ENCODE data around the gene TTC36. TPM values are rescaled to one million over a fixed set of nuclear protein-coding genes. Genes with fewer than 3 reads are reported as not detected.

The TTC36 gene
- total and polyA plus RNA-seq, 2 of the 13 experiments (the other 11 are each of a cell fraction or from before 2014, with no cell fraction given), result 0.13 to 0.40 TPM

- TF ChIP-seq KLF13 (CRISPR knock-in tag; IDR thresholded peaks at IDR 0.05) (0 out of 2 replicates have a peak, but pooled peaks have one; percentile 54), ZNF776 (CRISPR knock-in tag; IDR thresholded peaks at IDR 0.05) (peak; percentile 53; the same call in 1 of the 2 replicates), NCOA1 (CRISPR knock-in tag; IDR thresholded peaks at IDR 0.05) (0 out of 2 replicates have a peak, but pooled peaks have one; percentile 82), ZNF282 (IDR thresholded peaks at IDR 0.05; ENCODE audit: partially characterized antibody) (no peak), CHD4 (IDR thresholded peaks at IDR 0.05; ENCODE audit: borderline replicate concordance, low read length) (no peak), ZNF883 (CRISPR knock-in tag; IDR thresholded peaks at IDR 0.05; ENCODE audit: not compliant biosample characterization) (peak; percentile 84), TMF1 (CRISPR knock-in tag; IDR thresholded peaks at IDR 0.05; ENCODE audit: low read depth) (no peak), ZNF703 (CRISPR knock-in tag; IDR thresholded peaks at IDR 0.05; ENCODE audit: borderline replicate concordance) (0 out of 2 replicates have a peak, but pooled peaks have one; percentile 43), ISL2 (CRISPR knock-in tag; IDR thresholded peaks at IDR 0.05) (0 out of 2 replicates have a peak, but pooled peaks have one; percentile 50), ZNF564 (CRISPR knock-in tag; IDR thresholded peaks at IDR 0.05) (0 out of 2 replicates have a peak, but pooled peaks have one; percentile 46), ATF7 (IDR thresholded peaks at IDR 0.05) (no peak), ATF7 (CRISPR knock-in tag; IDR thresholded peaks at IDR 0.05) (no peak), YEATS4 (CRISPR knock-in tag; IDR thresholded peaks at IDR 0.05; ENCODE audit: borderline replicate concordance) (peak; percentile 96), NFYC (CRISPR knock-in tag; IDR thresholded peaks at IDR 0.05) (no peak), MEF2D (CRISPR knock-in tag; IDR thresholded peaks at IDR 0.05) (no peak), SAP130 (CRISPR knock-in tag; IDR thresholded peaks at IDR 0.05; ENCODE audit: low read depth) (peak; percentile 40; the same call in 1 of the 2 replicates), RARG (CRISPR knock-in tag; IDR thresholded peaks at IDR 0.05; ENCODE audit: low read depth) (0 out of 2 replicates have a peak, but pooled peaks have one; percentile 14), ETV6 (CRISPR knock-in tag; conservative IDR thresholded peaks at IDR 0.05) (0 out of 2 replicates have a peak, but pooled peaks have one; percentile 17), HNF4A (CRISPR knock-in tag; IDR thresholded peaks at IDR 0.05) (no peak), GABPA (IDR thresholded peaks at IDR 0.05; ENCODE audit: low read depth, low read length) (peak; percentile 58), GABPA (CRISPR knock-in tag; IDR thresholded peaks at IDR 0.05; ENCODE audit: low read depth) (peak; percentile 86), SNAPC4 (CRISPR knock-in tag; IDR thresholded peaks at IDR 0.05) (no peak), ZC3H13 (CRISPR knock-in tag; IDR thresholded peaks at IDR 0.05) (no peak), KDM5A (IDR thresholded peaks at IDR 0.05; ENCODE audit: borderline replicate concordance, low read length) (peak; percentile 39; the same call in 1 of the 2 replicates), ZGPAT (CRISPR knock-in tag; IDR thresholded peaks at IDR 0.05) (peak; percentile 34; the same call in 1 of the 2 replicates), MEIS2 (CRISPR knock-in tag; IDR thresholded peaks at IDR 0.05) (peak; percentile 60)
Observed at GRCh38 chr11:118572061-118572980, 45.0 kb downstream of the TTC36 start, which contains the start of gene ARCN1 (continued).

Data from HepG2 (cell line).